ENCODE results near the gene GLUD2. TPM values are rescaled to one million over a fixed set of nuclear protein-coding genes. Genes with fewer than 3 reads are reported as not detected.
"Not testable (repeated sequence)": the region's sequence is repeated elsewhere in the genome, so short reads cannot be mapped to it uniquely, and the experiment has no call there.

Gene GLUD2
- total RNA-seq = 0.25 and 0.30 TPM in 2 replicates

DNA sequence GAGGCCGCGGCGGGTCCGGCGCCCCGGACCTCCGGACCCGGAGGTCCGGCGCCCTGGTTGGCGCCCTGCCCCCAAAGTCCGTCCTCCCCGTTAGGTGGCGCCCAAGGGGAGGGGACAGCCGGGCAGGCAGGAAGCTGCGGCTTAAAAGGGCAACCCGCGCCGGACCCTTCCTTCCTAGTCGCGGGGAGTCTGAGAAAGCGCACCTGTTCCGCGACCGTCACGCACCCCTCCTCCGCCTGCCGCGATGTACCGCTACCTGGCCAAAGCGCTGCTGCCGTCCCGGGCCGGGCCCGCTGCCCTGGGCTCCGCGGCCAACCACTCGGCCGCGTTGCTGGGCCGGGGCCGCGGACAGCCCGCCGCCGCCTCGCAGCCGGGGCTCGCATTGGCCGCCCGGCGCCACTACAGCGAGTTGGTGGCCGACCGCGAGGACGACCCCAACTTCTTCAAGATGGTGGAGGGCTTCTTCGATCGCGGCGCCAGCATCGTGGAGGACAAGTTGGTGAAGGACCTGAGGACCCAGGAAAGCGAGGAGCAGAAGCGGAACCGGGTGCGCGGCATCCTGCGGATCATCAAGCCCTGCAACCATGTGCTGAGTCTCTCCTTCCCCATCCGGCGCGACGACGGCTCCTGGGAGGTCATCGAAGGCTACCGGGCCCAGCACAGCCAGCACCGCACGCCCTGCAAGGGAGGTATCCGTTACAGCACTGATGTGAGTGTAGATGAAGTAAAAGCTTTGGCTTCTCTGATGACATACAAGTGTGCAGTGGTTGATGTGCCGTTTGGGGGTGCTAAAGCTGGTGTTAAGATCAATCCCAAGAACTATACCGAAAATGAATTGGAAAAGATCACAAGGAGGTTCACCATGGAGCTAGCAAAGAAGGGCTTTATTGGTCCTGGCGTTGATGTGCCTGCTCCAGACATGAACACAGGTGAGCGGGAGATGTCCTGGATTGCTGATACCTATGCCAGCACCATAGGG lies at the start of gene GLUD2:
GLUD2 (plus strand) TSS at position 170 of the 979 bp plus-strand sequence; CDS start at position 245, 75 bp downstream.
- intact Hi-C loops (cut with micrococcal nuclease) = not testable (repeated sequence)

DNA sequence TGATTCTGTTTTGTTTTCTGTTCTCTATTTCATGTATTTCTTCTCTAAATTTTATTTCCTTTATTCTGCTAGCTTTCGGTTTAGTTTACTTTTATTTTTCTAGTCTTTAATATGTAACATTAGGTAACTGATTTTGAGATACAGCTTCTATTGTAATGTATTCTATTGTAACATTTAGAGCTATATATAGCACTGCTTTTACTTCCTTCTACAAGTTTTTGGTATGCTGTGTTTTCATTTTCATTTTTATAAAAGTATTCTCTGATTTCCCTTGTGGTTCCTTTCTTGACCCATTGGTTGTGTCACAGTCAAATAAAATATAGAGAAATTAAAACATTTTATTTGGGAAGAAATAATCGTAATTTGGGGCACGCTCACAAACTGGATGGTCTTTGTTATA lies 48.0 kb upstream of the GLUD2 start:
- intact Hi-C loops (cut with micrococcal nuclease) = no loop called here

DNA sequence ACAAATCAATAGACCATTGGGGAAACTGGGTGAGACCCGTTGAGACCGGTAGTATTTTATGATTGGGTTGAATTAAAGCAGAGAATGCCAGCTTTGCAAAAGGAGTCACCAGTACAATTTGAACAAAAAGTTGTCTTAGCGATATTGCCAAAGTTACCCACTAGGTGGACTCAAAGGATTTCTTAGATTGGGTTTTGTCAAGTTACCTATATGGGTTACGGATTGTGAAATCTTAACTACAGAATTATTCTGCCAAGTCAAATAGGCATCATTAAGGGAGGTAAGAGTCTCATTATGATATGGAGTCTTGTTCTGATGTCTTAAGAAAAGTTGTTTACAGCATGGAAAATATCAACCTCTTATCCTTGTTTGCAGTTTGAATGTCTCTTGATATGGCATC lies 46.8 kb upstream of the GLUD2 start:
- intact Hi-C loops (cut with micrococcal nuclease) = no loop called here

DNA sequence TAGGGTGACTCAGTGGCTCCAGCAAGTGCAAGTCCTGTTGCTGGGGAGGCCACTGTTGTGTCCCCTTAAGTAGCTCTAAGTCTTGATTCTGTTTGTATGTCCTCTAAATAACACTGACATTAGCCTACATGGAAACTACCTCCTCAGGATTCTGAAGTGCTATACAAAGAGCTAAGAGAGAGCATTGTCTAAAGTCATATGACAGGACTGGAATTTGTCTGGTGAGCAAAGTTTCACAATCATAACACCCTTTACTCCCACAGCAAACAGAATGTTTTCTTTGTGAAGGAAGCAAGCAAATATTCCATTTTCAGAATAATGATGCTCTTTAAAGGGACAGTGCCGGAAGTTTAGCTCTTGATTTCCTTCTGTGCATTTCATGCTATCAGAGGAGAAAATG lies 38.5 kb upstream of the GLUD2 start:
- intact Hi-C loops (cut with micrococcal nuclease) = no loop called here

DNA sequence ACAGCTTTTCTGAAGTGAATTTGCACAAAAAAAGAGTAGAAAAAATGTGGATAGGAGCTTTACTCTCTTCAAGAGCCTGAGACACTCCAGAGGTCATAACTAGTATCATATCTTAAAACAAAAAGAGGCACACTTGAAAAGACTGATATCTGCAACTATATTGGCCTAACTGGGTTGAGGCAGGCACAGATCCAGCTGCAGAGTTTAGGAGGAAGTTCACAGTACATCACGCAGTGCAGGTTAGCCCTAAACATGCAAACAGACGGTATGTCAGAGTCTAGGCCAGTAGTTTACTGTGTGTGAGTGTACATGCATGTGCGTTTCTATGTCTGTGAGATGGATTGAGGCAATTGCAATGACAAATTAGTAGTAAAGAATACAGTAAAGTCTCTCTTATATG lies 37.6 kb upstream of the GLUD2 start:
- intact Hi-C loops (cut with micrococcal nuclease) = no loop called here

DNA sequence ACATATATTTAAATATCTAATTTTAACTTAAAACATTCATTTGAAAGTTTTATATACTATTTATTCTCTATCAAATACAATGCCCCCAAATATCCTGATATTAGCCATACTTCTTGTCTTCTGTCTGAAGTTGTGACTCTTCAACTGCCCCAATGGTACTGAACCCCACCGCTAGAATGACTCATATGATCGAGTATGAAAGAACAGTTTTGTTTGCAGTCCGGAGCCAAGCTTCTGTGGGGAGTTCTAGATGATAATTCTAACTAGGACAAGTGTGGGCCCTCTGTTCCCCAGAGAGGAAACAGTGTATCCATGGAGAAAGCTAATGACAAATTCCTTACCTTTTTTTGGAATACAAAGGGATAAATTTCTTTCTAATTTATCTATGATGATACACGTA lies 37.2 kb upstream of the GLUD2 start:
- intact Hi-C loops (cut with micrococcal nuclease) = no loop called here

DNA sequence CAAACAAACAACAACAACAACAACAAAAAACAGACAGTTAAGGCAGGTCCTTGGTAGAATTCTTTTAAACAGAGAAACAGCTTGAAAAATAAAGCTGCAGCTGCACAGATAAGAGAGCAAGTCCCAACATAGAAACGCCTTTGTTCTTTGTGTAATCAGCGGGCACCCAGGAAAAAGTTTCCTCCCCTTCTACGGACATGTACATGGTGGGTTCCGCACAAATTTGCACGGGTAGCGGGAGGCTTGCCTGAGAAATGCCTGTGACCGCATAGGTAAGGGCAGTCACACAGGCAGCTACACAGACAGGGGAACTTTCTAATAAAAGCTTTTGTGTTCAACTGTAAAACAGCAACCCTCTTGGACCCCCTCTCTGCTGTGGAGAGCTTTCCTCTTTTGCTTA lies 36.2 kb upstream of the GLUD2 start:
- intact Hi-C loops (cut with micrococcal nuclease) = no loop called here

DNA sequence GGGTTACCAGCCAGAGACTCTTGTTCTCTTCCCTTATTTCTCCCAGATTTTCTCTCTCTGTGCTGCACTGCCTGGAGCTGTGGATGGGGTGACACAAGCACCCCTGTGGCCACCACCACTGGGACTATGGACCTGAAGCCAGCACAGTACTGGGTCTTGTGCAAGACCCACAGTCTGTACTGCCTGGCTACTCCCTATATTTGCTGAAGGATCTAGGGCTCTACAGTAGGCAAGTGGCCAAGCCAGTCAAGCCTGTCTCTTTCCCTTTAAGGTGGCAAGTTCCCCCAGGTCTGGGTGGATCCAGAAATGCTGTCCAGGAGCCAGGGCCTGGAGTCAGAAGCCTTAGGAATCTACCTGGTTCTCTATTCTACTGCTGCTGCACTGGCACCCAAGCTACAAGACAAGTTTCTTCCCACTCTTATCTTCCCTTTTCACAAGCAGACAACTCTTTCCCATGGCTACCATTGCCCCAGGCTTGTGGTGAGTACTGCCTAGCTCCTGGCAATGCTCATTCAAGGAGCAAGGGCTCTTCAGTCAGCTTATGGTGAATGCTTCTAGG lies 33.4 kb upstream of the GLUD2 start:
- intact Hi-C loops (cut with micrococcal nuclease) = no loop called here

DNA sequence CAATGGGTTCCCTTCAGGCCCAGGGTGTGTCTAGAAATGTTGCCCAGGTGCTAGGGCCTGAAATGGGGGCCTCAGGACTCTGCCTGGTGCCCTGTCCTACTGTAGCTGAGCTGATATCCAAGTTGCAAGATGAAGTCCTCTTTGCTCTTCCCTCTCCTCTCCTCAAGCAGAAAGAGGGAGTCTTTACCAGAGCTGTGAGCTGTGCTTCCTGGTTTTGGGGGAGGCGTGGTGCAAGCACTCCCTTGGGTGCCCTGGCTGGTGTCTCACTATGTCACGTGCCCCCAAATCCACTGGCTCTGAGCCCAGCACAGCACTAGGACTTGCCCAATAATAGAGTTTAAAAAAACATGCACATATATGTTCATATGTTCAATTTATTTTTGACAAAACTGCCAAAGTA lies 32.6 kb upstream of the GLUD2 start:
- intact Hi-C loops (cut with micrococcal nuclease) = no loop called here

DNA sequence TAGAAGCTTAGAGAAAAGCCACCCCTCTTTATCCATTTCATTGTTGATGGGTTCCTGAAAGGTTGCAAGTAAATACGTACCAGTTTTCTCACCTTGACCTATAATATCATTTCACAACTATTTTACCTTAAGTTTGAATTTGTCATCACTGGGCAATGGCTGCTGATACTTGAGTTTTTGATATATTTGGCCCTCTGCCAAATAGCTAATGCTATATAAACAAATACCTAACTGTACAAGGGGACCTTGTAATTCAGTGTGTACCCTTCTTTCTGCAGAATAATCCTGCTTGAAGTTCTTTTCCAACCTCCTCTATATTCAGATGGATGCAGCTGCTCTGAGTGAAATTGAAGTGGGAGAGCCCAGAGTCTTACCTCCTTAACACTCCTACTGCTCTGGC lies 19.0 kb upstream of the GLUD2 start:
- intact Hi-C loops (cut with micrococcal nuclease) = no loop called here

DNA sequence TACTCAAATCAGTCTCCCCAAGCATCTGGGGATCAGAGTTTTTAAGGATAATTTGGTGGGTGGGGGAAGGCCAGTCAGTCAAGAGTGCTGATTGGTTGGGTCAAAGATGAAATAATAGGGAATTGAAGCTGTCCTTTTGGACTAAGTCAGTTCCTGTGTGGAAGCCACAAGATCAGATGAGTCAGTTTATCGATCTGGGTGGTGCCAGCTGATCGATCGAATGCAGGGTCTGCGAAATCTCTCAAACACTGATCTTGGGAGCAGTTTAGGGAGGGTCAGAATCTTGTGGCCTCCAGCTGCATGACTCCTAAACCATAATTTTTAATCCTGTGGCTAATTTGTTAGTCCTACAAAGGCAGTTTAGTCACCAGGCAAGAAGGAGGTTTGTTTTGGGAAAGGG lies 17.3 kb upstream of the GLUD2 start:
- intact Hi-C loops (cut with micrococcal nuclease) = no loop called here

DNA sequence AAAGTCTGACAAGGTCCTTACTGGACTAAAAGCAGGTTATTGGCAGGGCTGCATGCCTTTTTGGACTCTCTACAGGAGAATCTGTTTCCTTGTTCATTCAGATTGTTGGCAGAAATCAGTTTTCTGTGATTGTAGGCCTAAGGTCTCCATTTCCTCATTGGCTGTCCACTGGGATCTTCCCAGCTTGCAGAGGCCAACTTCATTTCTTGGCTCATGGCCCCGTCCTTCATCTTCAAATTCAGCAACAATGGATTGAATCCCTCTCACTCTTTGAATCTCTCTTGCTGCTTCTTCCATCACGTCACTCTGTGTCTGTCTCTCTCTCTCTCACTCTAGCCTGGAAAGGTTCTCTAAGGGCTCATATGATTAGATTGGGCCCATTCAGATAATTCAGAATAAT lies 14.9 kb upstream of the GLUD2 start:
- intact Hi-C loops (cut with micrococcal nuclease) = no loop called here

DNA sequence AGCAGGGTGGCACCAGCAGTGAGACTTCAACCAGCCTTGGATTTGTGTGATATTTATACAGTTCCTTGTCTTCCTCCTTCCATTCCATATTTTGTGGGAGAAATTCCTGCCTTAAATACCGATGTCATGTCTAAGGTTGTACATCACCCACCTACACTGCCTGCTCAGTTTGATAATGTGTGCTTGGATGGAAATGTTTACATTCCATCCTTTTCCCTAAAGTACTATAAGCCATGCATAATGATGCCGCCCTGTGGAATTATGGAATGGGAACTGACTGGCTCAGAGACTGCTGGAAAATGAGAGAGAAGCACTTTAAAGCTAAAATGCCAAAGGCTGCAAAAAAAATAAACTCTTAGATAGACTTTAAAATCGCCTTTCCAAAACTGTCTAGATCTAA lies 11.3 kb upstream of the GLUD2 start:
- intact Hi-C loops (cut with micrococcal nuclease) = no loop called here

DNA sequence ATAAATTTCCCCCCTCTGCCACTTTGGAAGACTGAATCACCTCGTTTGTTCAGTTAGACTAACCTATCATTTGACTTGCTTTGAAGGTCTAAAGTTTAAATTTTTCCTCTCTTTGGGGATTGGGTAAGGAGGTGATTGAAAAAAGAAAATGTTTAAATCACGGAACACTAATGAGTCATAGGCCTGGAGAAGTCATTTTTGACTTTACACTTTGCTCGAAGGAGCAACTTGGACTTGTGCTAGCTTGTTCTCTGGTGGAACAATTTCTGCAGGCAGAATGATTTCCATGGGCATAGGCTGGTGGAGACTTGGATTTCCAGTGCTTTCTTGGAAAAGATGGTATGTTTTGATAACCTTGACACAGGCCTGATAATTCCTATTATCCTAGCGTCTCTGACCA lies 10.5 kb upstream of the GLUD2 start:
- intact Hi-C loops (cut with micrococcal nuclease) = no loop called here

DNA sequence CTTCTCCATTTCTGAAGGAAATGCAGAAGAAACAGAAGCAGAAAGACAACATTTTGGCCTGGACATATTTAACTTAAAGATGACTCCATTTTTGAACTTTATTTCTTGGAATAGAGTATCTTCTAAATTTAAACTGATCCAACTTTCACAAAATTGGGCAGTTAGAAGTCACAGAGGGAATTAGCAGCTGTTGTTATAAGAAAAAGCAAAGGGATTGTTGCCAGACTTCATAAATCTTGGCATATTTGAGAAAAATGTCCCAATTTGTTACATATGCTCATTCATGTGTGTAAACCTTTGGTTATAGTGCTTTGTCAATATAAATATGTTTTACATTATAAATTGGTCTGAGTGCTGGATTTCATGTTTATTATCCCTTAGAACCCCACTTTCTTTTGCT lies 3.4 kb downstream of the GLUD2 start:
- intact Hi-C loops (cut with micrococcal nuclease) = no loop called here

DNA sequence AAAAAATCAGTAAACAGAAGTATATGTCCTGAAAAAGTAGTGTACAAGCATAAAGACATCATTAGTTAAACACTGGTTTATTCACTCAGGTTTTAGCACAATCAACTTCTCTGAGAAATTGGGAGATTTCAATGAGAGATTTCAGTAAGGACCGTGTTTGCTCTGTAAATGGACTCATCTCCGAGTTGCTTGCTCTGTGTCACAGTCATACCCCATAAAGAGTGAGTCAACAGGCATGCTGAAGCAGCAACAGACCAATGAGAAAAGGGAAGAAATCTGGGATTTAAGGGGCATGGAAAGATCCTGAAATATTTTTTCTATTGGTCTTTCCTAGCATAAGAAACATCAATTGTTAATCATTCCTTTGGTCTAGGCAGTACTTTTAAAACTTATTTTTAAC lies 4.7 kb downstream of the GLUD2 start:
- intact Hi-C loops (cut with micrococcal nuclease) = no loop called here

DNA sequence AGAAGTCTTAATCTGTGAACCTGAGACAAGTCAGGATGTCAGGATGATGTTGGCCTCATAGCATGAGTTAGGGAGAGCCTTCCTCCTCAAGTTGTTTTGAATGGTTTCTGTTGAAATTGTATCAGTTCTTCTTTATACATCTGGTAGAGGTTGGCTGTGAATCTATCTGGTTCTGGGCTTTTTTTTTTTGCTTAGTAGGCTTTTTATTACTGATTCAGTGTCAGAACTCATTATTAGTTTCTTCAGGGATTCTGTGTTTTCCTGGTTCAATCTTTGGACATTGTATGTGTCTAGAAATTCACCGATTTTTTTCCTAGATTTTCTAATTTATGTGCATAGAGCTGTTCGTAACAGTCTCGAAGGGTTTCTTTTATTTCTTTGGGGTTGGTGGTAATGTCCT lies 14.9 kb downstream of the GLUD2 start:
- intact Hi-C loops (cut with micrococcal nuclease) = no loop called here

DNA sequence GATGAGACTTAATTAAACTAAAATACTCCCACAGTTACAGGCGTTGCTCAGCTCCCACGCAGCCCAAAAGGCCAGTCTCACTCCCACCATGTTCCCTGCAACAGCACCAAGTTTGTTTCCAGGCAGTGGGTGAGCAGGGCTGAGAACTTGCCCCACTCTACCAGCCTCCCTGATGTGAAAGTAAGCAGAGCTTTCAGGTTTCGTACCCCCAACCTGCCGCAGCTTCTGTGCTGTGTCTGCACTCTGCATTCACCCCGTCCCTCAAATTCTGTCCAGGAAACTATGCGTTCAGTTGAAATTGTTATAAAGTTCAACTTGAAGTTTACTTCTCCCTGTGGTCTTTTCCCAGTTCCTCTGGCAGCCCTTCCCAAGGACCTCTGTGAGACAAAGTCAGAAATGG lies 17.2 kb downstream of the GLUD2 start:
- intact Hi-C loops (cut with micrococcal nuclease) = no loop called here

DNA sequence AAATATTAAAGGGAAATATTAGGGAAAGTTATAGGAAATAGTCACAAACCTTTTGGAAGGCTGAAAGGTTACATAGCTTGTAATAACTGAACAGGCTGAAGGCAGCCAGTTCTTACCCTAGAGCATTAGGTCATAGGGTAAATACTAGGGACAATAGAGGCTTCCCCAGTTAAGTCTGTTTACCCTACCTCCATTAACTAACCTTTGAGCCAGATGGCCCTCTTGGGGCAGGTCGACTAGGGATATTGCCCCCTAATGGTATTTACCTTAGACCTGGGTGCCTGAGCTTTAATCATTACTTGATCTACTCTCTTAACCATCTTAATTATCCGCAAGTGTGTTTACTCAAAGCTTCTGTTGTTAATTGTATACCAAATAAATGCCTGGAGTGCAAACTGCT lies 36.8 kb downstream of the GLUD2 start:
- intact Hi-C loops (cut with micrococcal nuclease) = not testable (repeated sequence)

DNA sequence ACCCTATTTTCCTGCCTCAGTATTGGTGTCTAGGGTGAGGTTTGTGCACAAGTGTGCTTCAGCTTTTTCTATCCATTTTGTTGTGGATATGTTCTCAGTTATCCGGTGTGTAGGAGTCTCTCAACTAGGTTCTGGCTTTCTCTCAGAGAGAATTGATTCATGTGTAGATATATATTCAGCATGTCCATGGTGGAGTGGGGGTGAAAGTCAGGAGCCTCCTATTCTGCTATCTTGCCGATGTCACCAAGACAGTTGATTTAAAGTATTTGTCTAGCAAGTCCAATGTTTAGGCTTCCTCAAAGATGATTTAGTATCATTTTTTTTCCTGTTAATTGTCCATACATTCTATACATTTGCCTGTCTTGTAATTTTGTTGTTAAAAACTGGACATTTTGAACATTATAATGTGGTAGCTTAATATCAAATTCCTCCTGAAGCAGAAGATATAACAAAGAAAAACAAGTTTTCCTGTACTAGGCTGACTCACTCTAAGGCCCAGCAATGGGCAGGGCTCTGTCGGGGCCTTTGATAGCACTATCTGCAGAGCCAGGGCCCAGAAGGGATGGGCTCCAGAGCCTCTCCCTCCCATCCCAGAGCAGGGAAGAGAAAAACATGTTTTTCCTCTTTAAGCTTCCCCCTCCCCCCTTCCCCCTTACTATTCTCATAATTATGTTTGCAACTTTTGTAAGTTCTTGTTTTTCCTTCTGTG lies 37.6 kb downstream of the GLUD2 start:
- intact Hi-C loops (cut with micrococcal nuclease) = no loop called here

DNA sequence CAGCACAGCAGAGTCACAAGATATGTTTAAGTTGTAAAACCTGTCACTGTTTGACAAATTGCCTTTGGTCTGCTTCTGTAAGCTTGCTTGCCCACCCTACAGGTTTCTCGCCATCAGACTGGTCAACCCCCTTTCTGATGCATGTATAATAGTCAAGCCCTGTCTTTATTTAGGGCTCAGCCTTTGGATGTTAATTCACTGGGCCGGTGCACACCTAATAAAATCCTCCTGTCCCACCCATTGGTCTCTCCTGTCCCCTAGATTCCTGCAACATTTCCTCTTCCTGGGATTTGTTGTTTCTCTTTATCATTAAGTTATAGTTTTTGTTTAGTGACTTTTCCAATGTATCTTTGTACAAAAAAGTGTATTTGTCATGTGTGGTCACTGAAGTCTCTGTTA lies 38.2 kb downstream of the GLUD2 start:
- intact Hi-C loops (cut with micrococcal nuclease) = no loop called here

DNA sequence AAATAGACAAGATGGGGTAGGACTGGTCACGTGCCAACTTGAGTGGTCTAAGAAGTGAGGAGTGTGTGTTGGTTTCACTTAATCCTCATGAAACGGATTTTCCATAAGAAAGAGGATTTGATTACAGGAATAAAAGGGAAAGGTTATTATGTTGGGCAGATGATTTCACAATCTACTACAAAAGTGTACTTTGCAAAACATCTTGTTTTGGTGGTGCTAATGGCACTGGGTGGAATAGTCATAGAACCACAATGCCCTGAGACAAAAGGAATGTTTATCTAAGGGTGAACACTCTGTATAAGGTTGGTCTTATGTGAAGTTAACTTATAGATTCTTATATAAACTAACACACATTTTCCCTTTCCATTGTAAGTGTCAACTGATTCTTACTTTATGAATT lies 45.6 kb downstream of the GLUD2 start:
- intact Hi-C loops (cut with micrococcal nuclease) = no loop called here
